Stimulated activated CD4-positive, alpha-beta T cell treated with anti-CD3 and anti-CD28 coated beads, Interleukin-4, amount 100 ng/mL, for 48 hours (primary cell): ENCODE results near the gene SERPINB2.
"Not testable (repeated sequence)": the region's sequence is repeated elsewhere in the genome, so short reads cannot be mapped to it uniquely, and the experiment has no call there.

Source experiments
- DNase-seq, 2 donors: peaks; one replicate each; pipeline ENCODE4 v3.0.0-alpha.2; 2020; ENCODE audit warnings: low read depth in 2 of 2

SERPINB2 gene

DNA sequence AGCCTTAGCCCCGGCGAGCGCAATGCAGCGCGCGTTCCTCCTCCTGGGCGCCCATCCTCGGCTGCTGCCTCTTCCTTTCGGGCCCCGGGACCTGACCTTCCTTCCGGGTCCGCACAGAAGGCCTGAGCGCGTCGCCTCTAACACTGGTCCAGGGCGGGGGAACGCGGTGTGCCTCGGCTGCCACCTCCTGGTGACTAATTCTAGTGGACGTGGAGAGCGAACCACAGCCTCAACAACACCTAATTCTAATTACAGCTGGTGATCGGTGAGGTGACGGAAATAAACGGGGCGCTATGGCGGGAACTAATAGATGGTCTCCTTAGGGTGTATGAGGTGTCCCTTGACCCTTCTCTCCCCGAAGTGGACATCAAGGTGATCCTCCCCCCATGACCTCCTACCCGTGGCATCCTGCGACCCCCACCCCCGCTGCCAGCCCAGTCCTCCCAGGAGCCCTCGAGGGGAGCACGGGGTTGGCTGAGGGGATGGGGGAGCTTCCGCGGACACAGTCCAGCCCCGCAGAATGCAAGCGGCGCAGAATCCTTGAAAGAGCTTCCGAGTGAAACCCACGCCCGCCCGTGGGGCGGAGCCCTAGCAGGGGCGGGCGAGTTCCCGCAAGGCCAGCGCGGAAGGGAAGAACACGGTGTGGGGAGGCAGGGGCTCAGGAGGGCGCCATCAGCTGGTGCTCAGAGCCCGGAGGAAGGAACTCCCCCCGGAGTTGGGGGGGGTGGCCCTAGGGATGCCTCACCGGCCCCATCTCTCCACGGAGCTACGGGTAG, 48.8 kb downstream of the SERPINB2 start:
- DNase-seq: peak; percentile 46 to 60

DNA sequence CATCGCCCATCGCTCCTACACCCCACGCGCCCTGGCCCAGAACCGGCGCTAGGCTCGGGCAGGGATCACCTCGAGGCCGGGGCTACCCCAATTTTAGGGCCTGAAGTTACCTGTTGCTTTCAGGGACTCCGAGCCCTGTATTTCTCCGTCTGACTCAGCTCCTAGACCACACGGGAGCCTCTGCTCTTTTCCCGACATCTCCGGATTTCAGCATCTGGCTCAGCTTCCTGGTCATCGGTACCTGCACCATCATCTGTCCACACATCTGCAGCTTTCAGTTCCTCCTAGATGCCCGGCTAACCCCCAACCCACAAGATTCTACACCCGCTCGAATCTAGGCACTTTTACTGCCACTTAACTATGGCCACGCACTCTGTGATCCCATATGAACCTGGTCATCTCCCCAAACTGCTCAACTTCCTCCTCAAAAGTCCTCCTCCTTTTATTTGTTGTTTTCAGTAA, 49.5 kb downstream of the SERPINB2 start:
- no peak for DNase-seq

- DNase-seq: no peak
Observed at GRCh38 chr18:63940008-63940407, 52.5 kb downstream of the SERPINB2 start.

DNA sequence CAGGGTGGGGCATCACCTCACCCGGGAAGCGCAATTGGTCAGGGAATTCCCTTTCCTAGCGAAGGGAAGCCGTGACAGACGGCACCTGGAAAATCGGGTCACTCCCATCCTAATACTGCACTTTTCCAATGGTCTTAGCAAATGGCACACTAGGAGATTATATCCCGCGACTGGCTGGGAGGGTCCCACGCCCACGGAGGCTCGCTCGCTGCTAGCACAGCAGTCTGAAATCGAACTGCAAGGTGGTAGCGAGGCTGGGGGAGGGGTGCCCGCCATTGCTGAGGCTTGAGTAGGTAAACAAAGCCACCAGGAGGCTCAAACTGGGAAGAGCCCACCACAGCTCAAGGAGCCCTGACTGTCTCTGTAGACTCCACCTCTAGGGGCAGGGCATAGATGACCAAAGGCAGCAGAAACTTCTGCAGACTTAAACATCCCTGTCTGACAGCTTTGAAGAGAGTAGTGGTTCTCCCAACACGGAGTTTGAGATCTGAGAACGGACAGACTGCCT, 53.1 kb downstream of the SERPINB2 start:
- DNase-seq: not testable (repeated sequence)

DNA sequence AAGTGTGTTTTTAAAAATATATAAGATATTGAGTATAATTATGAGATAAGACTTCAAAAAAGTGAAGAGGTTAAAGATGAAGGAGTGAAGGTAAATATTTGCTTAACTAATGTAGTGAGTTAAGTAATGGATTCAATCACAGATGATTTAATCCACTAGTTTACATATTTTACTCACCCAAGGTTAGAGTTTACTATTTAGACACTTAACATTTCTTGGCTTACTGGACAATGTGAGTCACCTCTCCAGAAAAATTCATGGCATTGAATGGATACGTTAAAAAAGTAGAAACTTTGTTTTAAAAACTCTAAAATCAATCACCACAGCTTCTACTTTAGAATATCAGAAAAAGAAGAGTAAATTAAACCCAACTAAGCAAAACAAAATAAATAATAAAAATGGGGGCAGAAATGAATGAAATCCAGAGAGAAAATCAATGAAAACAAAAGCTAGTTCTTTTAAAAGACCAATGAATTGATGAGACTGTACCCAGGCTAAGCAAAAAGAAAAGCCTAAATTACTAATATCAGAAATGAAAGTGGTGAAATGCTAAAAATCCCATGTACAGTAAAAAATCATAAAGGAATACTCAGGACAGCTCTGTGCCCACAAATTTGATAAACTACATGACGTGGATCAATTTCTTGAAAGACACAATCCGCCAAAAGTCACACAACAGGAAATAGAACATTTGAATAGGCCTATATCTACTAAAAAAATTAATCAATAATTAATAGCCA, 59.7 kb downstream of the SERPINB2 start:
- no peak for DNase-seq

GRCh38 chr18:63949068-63949737, 61.7 kb downstream of the SERPINB2 start, which contains the start of gene HMSD:
TSS of gene HMSD (plus strand) at chr18:63949301. CDS start at chr18:63953456, 4,155 bp downstream.
- DNase-seq: peak; percentile 48 to 76

DNA sequence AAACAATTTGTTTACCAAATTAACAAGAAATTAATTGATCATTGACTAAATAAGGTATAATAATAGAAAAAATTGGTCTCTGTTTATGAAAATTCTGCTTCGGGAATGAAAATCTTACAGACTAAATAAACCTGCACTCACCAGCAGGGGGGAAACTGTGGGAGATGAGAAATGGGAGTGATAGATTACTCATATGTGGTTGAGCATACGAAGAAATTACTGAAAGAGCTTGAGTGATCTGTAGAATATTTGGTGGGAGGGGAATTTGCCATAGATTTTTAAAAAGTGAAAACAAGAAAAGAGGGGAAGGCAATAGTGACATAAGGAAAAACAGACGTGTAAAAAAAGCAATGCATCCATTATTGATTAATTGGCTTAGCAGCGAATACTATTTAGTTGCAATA, 63.8 kb downstream of the SERPINB2 start:
- DNase-seq: no peak
